HG02852 (cell line): ENCODE measurements around the gene ATP23.

ENCODE experiments used
- ATAC-seq: cut with Tn5 transposase; IDR thresholded peaks from one replicate; pipeline ENCODE4 v1.9.1; 2021; ENCODE audit warnings: mild to moderate bottlenecking, moderate library complexity; ENCODE audit not compliant: unreplicated experiment

ATP23 gene

DNA sequence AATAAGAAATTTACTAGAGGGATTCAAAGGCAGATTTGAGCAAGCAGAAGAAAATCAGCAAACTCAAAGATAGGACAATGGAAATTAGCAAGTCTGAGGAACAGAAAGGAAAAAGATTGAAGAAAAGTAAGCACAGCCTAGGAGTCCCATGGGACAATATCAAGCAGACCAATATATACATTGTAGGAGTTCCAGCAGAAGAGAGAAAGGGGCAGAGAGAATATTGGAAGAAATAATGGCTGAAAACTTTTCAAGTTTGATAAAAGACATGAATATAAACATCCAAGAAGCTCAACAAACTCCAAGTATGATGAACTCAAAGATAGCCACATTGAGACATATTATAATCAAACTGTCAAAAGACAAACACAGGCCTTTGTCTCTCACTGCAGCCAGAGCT, 25.2 kb downstream of the ATP23 start:
- ATAC-seq = no peak

DNA sequence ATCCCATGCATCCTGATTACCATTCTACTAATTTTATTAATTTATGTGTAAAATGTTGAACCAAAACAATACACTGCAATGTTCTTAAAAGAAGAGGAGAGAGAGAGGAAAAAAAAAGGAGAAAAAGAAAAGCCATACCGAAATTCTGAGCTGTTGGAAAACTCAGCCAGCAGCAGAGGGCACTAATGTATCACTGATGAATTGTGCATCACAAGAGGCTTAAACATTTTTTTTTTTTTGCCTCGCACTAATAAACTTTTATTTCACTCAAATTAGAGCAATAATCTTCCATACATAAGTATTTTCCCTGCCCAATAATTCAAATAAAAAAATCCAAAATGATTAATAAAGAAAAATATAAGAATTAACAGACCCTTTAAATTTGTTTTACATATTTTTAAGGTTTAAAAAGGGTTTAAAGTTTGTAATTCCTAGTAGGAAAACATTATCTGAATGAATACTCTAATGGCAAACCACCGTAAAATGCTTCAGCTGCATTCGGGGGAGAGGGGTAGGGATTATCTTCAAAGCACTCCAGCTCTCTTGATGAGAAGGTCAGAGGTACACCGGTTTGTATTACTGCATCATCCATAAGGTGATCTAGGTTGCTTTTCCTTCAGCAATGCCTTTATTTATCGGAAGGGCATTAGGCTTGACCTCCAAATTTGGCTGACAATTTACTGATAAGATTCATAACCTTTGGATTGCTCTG, 41.9 kb downstream of the ATP23 start:
- ATAC-seq = no peak

DNA sequence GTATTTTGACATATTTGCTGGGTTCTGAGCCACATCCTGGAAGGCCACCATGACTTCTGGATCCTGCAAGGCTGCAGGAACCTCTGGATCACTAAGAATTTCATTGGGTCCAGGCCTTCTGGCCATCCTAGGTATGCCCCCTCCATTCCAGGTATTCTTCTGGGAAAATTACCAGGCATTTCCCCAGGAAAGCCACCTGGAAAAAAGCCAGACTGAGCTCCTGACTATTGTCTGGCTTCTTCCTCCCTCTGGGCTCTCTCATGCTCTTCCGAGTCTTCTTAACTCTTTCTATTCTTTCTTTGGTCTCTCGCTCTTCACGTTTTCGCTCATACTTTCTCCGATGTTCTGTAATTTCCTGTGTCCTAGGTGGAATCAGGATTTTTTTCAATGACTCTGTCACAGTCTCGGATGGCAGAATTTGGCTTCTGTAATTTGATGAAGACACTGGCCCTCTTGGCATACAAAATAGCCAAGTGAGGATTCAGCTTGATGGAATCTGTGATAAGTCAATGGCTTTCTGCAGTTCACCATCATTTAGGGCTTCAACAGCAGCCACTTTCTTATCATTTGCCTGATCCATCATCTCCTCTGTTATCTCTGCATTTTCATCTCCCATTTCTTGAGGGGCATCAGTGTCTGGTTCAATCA, 42.6 kb downstream of the ATP23 start:
- no peak for ATAC-seq

DNA sequence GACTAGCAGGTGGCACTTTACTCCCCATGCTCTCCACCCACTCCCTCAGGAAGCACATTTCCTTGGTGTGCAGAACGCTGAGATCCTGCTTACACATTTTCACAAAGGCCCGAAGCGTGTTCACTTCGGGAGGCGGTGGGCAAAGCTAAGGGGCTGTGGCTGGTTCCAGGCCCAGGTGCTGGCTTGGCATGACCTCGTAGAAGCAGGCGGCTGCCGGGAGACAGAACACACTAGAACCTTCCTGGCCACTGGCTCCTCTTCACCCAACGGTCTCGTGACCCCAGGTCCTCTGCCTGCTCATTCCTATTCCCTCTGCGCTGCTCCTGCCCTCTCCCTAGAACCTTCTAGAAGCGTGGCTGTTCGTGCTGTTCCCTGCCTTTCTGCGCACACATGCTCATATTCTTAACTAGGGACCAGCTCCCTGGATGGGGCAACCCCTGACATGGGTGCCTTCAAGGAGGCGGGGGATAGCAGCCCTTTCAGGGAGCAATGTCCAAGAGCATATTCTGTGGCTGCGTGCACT, 43.3 kb downstream of the ATP23 start:
- no peak for ATAC-seq

DNA sequence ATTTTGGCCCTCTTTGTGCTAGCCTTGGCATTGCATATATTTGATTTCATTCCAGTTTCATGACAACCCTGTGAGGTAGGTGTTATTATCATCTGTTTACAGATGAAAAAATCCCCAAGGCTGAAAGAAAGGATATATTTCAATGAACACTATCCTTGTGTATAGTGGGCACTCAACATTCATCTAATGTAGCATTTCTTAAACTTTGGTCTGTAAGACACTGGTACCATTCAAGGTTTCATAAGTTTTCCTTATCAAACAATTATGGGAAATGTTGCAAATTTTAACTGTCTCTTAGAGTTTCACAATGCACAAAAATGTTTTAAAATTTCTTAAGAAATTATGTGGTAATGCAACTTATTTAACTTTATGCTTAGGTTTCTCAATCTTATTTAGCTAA, 44.3 kb downstream of the ATP23 start:
- ATAC-seq = no peak

DNA sequence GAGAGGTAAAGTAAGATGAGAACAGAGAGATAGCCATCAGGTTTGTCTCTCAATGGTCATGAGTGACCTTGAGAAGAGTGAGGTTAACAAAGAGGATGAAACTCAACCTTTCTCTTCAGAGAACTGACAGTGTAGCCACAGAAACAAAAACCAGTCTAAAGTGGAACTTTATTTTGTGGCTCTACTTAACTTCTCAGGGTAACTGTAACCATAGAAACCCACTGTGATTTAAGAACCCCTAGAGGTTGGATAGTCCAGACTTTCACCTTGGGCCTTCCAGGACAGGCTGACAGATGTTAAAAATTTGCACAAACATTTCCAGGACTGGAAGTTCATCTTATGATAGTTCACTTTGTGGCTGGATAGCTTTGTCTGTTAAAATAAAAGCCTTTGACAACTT, 48.5 kb downstream of the ATP23 start:
- no peak for ATAC-seq

DNA sequence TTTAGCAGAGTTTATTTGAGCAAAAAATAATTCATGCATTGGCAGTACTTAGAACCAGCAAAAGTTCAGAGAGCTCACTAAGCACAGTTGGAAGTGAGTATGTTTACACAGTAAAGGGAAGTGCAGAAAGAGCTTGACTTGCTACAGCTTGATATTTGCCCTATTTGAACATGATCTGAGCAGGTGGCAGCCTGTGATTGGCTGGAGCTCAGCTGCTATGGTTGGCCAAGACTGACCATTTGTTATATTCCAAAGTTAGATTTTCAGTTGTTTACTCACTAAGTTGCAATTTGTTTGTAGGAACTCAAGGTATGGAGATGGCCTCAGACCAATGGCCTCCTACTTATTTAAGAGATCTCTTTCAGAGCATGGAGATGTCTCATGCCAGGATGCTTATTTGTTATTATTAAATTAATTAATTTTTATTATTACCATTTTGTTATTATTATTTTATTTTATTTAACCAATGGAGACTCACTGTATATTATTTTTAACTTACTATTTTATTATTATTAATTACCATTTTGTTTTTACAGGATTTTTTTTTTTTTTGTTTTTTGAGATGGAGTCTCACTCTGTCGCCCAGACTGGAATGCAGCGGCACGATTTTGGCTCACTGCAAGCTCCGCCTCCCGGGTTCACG, 49.0 kb downstream of the ATP23 start:
- no peak for ATAC-seq

DNA sequence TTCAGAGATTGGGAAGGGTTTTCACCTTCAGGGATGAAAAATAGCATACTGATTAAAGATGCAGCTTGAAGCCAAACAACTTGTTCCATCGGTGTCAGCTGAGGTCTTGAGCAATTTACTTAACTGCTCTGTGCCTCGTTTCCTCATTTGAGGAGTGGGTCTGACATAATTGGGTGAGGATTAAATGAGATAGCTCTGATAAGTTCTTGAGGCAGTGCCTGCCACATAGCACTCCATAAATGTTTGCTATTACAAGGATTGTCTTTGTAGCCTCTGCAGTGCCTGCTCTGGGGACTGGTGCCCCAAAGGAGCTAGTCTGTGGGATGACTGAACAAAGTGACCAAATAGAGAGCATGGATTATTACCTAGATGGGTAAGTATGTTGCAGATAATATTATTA, 50.6 kb downstream of the ATP23 start:
- no peak for ATAC-seq

DNA sequence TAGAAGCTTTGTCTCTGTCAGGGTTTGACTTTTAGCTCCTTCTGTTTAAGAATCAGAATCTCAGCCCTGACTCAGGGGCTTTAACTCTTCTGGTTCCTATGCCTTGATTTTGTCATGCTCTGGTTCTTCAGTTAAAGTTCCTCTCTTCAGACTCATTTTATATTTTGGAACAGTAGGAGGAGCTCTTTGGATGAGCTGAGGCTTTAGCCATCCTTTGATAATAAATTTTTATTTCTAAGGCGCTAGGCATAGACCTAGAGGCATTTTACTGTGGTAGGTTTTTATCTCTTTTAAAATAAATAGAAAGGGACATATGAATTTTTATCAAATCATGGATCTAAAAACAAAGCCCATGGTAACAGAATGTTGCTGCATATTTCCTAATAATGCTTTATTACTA, 51.7 kb downstream of the ATP23 start:
- ATAC-seq = no peak

DNA sequence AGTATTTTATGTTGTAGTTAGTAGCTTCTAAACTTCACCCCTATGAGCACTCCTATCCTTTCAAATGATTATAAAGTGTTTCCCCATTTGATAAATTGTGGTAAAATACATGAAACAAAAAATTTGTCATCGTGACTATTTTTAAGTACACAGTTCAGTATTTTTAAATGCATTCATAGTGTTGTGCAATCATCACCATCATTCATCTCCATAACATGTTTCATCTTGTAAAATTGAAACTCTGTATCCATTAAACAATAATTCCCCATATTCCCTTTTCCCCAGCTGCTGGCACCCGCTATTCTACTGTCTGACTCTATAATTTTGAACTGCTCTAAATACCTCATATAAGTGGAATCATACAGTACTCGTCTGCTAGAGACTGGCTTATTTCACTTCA, 52.5 kb downstream of the ATP23 start:
- ATAC-seq = no peak

DNA sequence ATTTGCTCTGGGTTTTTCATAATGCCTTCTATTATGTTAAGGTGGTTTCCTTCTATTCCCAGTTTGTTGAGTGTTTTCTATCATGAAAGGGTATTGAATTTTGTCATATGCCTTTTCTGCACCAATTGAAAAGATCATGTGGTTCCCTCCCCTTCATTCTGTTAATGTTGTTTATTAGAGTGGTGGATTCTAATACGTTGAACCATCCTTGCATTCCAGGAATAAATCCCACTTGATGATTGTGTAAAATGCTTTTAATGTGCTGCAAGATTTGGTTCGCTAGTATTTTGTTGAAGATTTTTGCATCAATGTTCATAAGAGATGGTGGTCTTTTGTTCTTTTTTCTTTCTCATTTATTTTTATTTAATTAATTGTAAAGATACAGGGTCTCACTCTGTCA, 55.2 kb downstream of the ATP23 start:
- no peak for ATAC-seq

DNA sequence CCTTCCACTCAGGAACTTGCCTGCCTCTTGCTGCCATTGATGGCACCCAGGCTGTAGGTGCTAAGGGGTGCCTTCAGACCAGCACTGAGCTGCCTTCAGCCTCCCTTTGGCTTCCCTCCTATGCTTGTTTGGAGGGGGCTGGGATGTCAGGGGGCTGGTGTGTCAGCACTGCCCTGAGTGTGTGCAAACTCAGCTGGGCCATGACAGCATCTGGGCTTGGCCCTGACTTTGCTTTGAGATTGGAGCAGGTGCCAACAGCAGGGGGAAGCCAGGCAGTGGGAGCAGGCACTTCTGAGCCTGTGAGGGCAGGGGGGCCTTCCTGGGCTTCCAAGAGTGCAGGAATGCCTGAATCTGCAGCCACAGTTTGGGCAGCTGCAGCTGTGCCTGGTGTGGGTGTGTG, 56.9 kb downstream of the ATP23 start:
- ATAC-seq = no peak

DNA sequence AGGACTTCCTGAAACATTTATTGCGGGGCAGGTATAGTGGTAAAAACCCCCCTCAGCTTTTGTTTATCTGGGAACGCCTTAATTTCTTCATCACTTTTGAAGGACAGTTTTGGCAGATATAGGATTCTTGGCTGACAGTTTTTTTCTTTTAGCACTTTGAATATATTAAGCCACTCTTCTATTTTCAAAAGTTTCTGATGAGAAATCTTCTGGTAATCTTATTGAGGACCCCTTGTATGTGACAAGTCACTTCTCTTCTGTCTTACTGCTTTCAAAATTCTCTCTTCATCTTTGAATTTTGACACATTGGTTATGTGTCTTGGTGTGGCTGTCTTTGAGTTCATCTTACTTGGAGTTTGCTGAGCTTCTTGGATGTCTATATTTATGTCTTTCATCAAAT, 59.1 kb downstream of the ATP23 start:
- ATAC-seq = no peak

DNA sequence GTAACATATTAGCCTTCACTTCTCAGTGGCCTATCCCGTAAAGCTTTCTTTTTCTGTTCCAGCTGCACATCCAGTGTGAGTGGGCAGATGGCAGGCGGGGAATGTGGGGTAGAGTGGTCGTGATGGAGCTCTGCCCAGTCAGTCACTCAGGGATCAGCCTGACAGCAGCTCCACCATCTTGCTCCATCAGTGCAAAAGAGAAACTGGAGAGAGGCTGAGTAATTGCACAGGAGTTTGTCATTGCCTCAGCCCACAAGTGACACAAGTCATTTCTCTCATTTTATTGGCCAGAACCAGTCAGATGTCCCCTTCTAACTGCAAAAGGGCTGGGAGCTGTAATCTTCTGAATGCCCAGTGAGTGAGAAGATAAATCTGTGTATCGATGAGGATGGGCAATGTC, 66.5 kb downstream of the ATP23 start:
- no peak for ATAC-seq

DNA sequence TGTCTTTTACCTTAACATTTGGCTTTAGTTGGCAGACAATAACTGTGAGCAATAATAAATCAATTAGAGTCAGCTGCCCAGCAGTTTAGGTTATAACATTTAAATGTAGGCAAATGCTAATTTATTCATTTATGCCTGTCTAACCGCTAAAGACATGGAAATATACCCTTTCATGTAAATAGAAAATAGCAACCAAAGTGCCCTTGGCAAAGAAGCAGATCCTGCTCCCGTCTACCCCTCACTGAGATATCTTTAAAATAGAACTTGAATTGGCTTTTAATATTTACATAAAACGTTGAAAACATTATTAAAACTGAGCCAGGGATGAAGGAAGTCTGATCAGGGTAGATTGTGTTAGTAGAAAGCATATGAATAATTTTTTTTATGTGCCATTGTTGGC, 67.3 kb downstream of the ATP23 start:
- no peak for ATAC-seq
